HG03571 (cell line): ENCODE data around the gene DERA.
"Not testable (repeated sequence)": the region's sequence is repeated elsewhere in the genome, so short reads cannot be mapped to it uniquely, and the experiment has no call there.

ENCODE experiments used
- ATAC-seq: cut with Tn5 transposase; IDR thresholded peaks from one replicate; pipeline ENCODE4 v1.9.1; 2021; ENCODE audit not compliant: unreplicated experiment

The DERA gene

GRCh38 chr12:15956413-15957185 lies 45.5 kb downstream of the DERA start:
- ATAC-seq, result no peak

- ATAC-seq, result no peak
These were observed 51.6 kb downstream of the DERA start for GRCh38 chr12:15962760-15963159.

DNA sequence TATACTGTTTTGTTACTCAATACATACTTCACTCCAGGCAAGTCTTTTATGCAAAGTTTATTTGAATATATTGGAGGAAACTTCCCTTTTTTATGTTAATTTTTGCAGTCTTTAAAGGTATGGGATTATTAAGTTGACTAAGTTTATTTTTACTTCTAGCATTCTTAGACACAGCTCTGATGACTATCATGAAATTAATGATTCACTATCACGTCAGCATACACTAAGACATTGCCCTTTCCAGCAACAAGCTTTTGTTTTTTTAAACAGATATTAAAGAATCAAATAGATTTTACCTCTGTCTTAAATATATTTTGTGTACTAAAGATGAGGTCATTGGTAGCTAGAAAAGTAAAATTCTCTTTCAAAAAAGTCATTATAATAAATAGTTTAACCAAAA lies 52.1 kb downstream of the DERA start:
- no peak for ATAC-seq

GRCh38 chr12:15966426-15966825 lies 55.3 kb downstream of the DERA start:
- ATAC-seq, result no peak

- ATAC-seq, result not testable (repeated sequence)
These were observed 55.9 kb downstream of the DERA start for GRCh38 chr12:15967053-15967452.

DNA sequence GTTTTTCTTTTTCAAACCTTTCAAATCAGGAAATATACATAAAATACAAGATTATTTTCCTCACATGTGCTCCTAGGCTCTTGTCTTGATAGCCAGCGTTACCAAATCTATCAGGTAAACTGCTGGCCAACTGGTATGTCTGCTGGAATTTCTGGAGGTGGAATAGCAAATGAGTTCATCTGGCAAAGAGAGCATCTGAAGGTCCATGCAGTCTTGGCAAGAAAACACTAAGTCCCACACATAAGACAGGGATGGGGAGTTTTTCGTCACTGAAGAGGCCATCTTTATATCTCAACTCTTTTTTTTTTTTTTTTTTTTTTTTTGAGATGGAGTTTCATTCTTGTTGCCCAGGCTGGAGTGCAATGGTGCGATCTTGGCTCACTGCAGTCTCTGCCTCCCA lies 60.1 kb downstream of the DERA start:
- no peak for ATAC-seq

DNA sequence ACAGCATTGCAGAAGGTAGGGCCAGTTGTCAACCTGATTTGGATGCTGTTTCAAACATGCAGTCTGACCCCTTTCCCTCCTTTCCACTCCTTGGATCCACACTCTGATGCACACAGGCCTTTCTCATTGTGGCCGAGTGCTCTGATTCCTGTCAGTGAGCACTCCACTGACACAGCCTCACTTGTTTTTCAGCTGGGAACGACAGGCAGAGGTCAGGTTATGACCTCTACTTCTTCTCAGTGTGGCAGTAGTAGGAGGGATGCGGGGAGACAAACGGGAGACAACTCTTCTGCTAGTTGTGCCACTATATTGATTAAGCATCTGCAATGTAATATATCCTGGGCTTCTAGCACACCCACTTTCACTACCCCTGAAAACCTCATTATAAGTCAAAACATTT lies 61.8 kb downstream of the DERA start:
- ATAC-seq, result no peak

DNA sequence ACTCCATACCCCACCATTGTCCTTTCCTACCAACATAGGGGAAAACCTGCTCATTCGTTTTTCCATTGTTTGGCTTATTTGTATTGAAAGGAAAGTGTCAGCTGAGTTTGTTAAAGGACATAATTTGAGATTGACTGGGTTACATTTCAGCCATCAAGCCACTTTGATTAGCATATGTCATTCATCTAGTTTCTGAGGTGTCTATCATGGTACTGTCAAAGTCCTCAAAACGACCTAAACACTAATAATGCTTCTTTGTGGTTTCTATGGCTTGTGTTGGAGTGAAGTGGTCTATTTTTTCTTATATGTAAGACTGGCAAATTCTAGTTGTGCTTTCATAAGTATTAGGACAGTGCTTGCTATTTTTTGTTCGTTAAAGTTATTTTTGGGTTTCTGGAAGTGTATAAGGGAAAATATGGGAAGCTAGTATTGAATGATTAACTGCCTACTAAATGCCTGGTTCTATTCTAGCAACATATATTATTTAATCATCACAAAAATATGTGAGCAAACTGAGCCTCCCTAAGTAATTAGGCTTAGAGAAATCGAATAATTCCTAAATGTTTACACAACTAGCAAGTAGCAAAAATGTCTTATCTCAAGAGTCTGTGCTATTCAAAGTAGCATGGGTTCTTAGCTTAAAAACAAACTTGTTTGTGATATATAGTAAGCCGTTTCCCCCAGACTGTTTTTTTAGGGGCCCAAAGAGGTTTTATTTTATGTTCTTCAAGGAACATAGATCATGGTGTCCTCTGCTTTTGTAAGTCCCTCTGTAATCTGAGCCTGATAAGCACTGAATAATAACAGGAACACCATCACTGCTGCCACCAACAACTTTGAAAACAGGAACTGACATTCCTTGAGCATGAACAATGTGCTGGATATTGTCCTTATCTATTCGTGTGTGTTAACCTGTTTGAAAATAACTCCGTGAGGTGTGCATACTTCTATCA lies 67.1 kb downstream of the DERA start:
- no peak for ATAC-seq

- ATAC-seq, result no peak
These were observed 68.3 kb downstream of the DERA start for GRCh38 chr12:15979096-15980092.

GRCh38 chr12:15982071-15982470 lies 70.9 kb downstream of the DERA start:
- ATAC-seq, result no peak

GRCh38 chr12:15982471-15982870 lies 71.3 kb downstream of the DERA start:
- no peak for ATAC-seq

DNA sequence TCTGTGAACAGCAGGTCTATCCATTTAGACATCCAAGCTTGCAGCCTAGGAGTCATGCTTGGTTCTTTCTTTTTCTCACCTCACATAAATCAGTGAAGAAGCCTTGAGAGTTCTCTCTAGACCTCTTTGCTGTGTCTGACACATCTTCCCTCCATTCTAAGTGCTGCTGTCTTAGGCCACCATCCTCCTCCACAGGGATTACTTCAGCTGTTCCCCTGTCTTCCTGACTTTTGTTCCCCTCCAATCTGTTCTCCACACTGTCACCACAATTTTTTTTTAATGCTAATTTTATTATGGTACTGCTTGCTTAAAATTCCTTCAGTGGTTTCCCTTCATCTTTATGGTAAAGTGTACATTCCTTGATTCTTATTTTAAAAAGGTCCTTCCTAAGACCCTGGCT lies 71.8 kb downstream of the DERA start:
- ATAC-seq, result no peak

DNA sequence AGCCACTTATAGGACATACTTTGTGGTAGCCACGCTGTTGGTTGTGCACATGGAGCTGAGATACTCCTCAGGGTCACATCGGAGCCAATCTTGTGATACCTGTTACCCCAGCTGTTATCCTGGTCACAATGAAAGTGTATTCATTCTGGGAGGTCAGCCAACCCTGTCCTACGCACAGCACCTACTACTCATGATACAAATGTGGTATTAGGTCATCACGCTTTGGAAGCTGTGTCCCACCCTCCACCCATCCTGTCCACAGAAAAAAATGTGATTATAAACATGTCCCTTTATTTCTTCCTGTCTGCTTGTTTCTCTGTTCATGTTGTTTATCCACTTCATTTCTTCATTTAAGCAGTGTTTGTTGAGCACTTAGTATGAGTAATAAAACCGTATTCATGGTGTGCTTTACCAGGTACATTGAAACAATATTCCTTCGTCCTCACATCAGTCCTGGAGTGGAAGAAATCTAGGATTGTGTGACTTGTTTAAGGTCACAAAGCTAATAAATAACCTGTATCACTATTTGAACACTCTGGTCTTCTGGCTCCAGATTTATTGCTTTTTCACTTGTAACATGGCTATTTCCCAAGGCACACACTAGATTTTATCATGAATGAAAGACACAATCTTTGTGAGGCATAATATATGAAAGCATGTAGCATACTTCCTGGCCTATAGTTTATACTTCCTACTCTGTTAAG lies 73.1 kb downstream of the DERA start:
- ATAC-seq, result no peak

- ATAC-seq, result no peak
These were observed 73.8 kb downstream of the DERA start for GRCh38 chr12:15984963-15985362.

GRCh38 chr12:15987696-15988095 lies 76.6 kb downstream of the DERA start:
- ATAC-seq, result no peak

- no peak for ATAC-seq
These were observed 78.0 kb downstream of the DERA start for GRCh38 chr12:15988983-15989755.

DNA sequence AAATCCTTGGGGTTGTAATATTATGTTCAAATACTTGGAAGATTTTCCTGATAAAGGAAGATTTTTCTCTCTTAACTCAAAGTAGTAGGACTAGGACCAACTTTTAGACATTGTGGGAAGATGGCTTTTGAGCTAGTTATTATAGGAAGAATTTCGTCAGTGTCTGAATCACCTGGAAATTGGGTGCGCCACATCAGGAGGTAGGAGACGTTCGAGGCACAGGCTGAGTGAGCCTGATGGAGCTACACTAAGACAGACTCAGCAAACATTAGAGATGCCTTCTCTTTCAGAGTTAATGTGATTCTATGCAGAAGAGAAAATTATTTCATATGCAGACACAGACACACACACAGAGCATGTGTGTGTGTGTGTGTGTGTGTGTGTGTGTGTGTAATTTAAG lies 84.7 kb downstream of the DERA start:
- ATAC-seq, result no peak

DNA sequence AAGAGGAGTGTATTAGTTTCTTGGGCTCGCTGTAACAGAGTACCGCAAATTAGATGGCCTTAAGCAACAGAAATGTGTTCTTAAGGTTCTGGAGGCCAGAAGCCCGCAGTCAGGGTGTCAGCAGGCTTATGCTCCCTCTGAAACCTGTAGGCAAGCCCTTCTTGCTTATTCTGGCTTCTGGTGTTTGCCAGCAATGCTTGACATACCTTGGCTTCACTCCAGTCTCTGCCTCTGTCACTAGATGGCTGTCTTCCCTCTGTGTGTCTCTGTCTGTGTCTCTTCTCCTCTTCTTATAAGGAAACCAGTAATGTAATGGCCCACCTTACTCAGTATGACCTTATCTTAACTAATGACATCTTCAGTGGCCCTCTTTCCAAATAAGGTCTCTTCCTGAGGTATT lies 85.1 kb downstream of the DERA start:
- no peak for ATAC-seq

DNA sequence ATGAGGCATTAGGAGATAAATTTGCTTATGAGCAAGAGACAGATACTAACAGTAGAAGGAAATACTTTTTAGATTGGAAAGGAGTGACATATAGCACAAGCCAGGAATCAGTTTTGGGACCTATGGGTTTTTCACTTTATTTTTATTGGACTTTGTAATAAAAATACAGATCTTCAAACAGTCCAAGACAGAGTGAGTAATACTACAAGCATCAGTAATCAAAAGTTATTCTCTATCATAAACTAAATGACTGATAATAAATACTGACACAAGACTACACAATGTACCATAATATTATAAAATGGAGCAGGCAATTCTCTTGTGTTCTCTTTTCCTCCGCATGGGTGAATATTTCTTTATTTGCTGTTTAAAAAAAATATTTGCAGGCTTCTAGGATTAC lies 85.8 kb downstream of the DERA start:
- ATAC-seq, result no peak

DNA sequence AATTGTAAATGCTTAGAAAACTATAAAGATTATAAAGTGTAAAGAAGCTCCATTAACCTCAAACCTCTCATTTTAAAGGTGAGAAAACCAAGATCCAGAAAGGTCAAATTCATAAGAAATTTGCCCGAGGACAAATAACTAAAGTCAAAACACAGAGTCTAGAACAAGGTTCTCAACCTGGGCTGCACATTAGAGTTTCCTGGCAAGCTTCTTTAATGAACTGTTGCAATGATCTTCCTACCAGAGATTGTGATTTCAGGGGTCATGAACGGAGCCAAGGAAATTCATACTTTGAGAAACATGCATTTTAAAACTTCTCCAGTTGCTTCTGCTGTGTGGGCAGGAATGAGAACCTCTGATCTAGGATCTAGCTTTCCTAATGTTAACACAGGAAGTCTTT lies 86.8 kb downstream of the DERA start:
- no peak for ATAC-seq
